Natural killer cell (primary cell): ENCODE data around the gene AUH. TPM values are rescaled to one million over a fixed set of nuclear protein-coding genes. Genes with fewer than 3 reads are reported as not detected.

Source experiments
- ATAC-seq, 3 donors: fragments of 150-1000 bp in 2 of 3; fragments of 200-7000 bp in 1 of 3; cut with Tn5 transposase; 1 replicate in 1 of 3; 2 replicates in 2 of 3; pipeline ENCODE4 v1.10.0; 2021; ENCODE audit warnings: mild to moderate bottlenecking in 2 of 3, moderate library complexity in 2 of 3
- DNase-seq, 2 donors: peaks; one replicate each; pipeline versions ENCODE4 v3.0.0 to v3.0.0-alpha.2; 2013 to 2021; ENCODE audit warnings: mixed read lengths in 1 of 2
- H3K27ac ChIP-seq: one replicate; pipeline ENCODE4 v1.5.1; 2013; ENCODE audit warnings: mild to moderate bottlenecking, low read length
- H3K27me3 ChIP-seq: one replicate; pipeline ENCODE4 v1.6.1; 2013; ENCODE audit warnings: low read length; ENCODE audit not compliant: control insufficient read depth, insufficient read depth
- H3K36me3 ChIP-seq: one replicate; pipeline ENCODE4 v1.6.1; 2013; ENCODE audit warnings: low read length; ENCODE audit not compliant: control insufficient read depth, insufficient read depth
- H3K4me1 ChIP-seq: one replicate; pipeline ENCODE4 v1.6.1; 2013; ENCODE audit warnings: low read length; ENCODE audit not compliant: control insufficient read depth, insufficient read depth
- H3K4me3 ChIP-seq: one replicate; pipeline ENCODE4 v1.5.1; 2013; ENCODE audit warnings: low read length
- H3K9me3 ChIP-seq: one replicate; pipeline ENCODE4 v1.6.1; 2013; ENCODE audit warnings: low read length; ENCODE audit not compliant: control insufficient read depth, insufficient read depth
- H3K27ac Mint-ChIP-seq, 2 donors: one replicate each; pipeline ENCODE4 v1.8.0; 2022; ENCODE audit warnings: mild to moderate bottlenecking in 2 of 2, mixed read lengths in 2 of 2, moderate library complexity in 1 of 2
- H3K27me3 Mint-ChIP-seq, 2 donors: one replicate each; pipeline ENCODE4 v1.8.0; 2022; ENCODE audit warnings: low read depth in 2 of 2, mixed read lengths in 2 of 2
- H3K36me3 Mint-ChIP-seq: one replicate; pipeline ENCODE4 v1.8.0; 2022; ENCODE audit warnings: mixed read lengths
- H3K4me1 Mint-ChIP-seq, 2 donors: one replicate each; pipeline ENCODE4 v1.8.0; 2022; ENCODE audit warnings: mixed read lengths in 2 of 2
- H3K4me3 Mint-ChIP-seq: one replicate; pipeline ENCODE4 v1.8.0; 2022; ENCODE audit warnings: mild to moderate bottlenecking, moderate library complexity, mixed read lengths
- H3K9me3 Mint-ChIP-seq, 2 donors: one replicate each; pipeline ENCODE4 v1.8.0; 2022; ENCODE audit warnings: mixed read lengths in 2 of 2
- CTCF ChIP-seq: fragments of 200-600 bp; IDR thresholded peaks from one replicate; pipeline ENCODE4 v1.8.0; 2022; ENCODE audit warnings: antibody characterized with exemption
- WGBS: methylation state at CpG from one replicate; pipeline ENCODE4 v1.1.7; 2013; ENCODE audit warnings: missing lambda C conversion rate; ENCODE audit not compliant: insufficient coverage; 5-methylcytosine and 5-hydroxymethylcytosine counted together
- intact Hi-C: fragments of 100-400 bp; cut with micrococcal nuclease; formaldehyde crosslinking; loops from one replicate; pipeline ENCODE4 v1.14.2; 2022
- total RNA-seq, 4 donors: library from RNA; stranded (reverse); fragments of 120-200 nt in 1 of 4; gene quantifications; one replicate each; pipeline versions ENCODE4 v1.2.3 to v1.2.4, GENCODE V29; 2013 to 2022

Gene AUH
- total RNA-seq, 3 donors from 2014 or later (not counting 1 experiment from before 2014, with no cell fraction given), result 26.7 to 36.6 (median 34.9) TPM

- H3K4me3 Mint-ChIP-seq, result peak overlapping the region; percentile 87
- Histone ChIP-seq H3K27me3 (no peaks in the 10 kb centered on the region), H3K4me1 (peaks cover 62% of the 10 kb centered on the region), H3K9me3 (no peaks in the 10 kb centered on the region), H3K27ac (peak overlapping the region; percentile 78), H3K4me3 (no peak overlapping the region), H3K36me3 (no peaks in the 10 kb centered on the region)
- intact Hi-C loops, result loop anchor here (1.0 to 5.0 kb wide), 3 partner anchors 14 to 87 kb away; no protein-coding TSS in a partner anchor
- ATAC-seq, result peak; percentile 77 to 89 (median 78)
- 42% methylated on average over 19 of the region's 21 CpGs for WGBS
- no peaks in the 10 kb centered on the region for H3K9me3 Mint-ChIP-seq
- H3K4me1 Mint-ChIP-seq, result peaks cover 44 to 46% of the 10 kb centered on the region in 2 donors
- DNase-seq, result peak; percentile 68 to 75
- no peaks in the 10 kb centered on the region for H3K36me3 Mint-ChIP-seq
- no peak for TF ChIP-seq CTCF
- H3K27ac Mint-ChIP-seq, result peak overlapping the region; percentile 93 to 94
- no peaks in the 10 kb centered on the region for H3K27me3 Mint-ChIP-seq
Observed at GRCh38 chr9:91164724-91165520, 196.8 kb downstream of the AUH start.

Other genes with a start within 250 kb of the AUH start
- gene NFIL3, start 61.9 kb upstream of the AUH start, total RNA-seq, result 10 to 100 TPM; 94.6 to 98.0 (median 97.0) TPM